ENCODE results near the gene ABCA2.

GRCh38 chr9:137008312-137008711 is 19.7 kb downstream of the ABCA2 start:
- TF ChIP-seq CTCF (conservative IDR thresholded peaks at IDR 0.05), result no peak
- TF ChIP-seq ZFX (IDR thresholded peaks at IDR 0.05), result no peak

All from C4-2B (cell line).